ENCODE results near the gene KLK13. TPM values are rescaled to one million over a fixed set of nuclear protein-coding genes. Genes with fewer than 3 reads are reported as not detected.

The KLK13 gene
- total RNA-seq, 4 donors from 2014 or later: 0.22 to 0.73 TPM; not detected in 2

- intact Hi-C loops (cut with DNase I): no loop called here
- peak; percentile 70 to 91 for DNase-seq
- H3K4me3 ChIP-seq (replicated peaks in 1 of 3): no peak overlapping the region
- H3K36me3 ChIP-seq: no peaks in the 10 kb centered on the region
- H3K27me3 ChIP-seq: no peaks in the 10 kb centered on the region
- no peak for TF ChIP-seq POLR2A (IDR thresholded peaks at IDR 0.05)
- no peak for TF ChIP-seq CTCF (IDR thresholded peaks at IDR 0.05)
- H3K4me1 ChIP-seq: peaks cover 21 to 31% of the 10 kb centered on the region in 2 donors
- H3K27ac ChIP-seq: peak overlapping the region in 2 of 3 donors; percentile 28 to 31
- WGBS, 2 donors: 40 to 60% methylated on average over 5 to 7 of the region's 8 CpGs
- no peaks in the 10 kb centered on the region for H3K9me3 ChIP-seq
These were observed 28.2 kb upstream of the KLK13 start for GRCh38 chr19:51093101-51093500.

DNA sequence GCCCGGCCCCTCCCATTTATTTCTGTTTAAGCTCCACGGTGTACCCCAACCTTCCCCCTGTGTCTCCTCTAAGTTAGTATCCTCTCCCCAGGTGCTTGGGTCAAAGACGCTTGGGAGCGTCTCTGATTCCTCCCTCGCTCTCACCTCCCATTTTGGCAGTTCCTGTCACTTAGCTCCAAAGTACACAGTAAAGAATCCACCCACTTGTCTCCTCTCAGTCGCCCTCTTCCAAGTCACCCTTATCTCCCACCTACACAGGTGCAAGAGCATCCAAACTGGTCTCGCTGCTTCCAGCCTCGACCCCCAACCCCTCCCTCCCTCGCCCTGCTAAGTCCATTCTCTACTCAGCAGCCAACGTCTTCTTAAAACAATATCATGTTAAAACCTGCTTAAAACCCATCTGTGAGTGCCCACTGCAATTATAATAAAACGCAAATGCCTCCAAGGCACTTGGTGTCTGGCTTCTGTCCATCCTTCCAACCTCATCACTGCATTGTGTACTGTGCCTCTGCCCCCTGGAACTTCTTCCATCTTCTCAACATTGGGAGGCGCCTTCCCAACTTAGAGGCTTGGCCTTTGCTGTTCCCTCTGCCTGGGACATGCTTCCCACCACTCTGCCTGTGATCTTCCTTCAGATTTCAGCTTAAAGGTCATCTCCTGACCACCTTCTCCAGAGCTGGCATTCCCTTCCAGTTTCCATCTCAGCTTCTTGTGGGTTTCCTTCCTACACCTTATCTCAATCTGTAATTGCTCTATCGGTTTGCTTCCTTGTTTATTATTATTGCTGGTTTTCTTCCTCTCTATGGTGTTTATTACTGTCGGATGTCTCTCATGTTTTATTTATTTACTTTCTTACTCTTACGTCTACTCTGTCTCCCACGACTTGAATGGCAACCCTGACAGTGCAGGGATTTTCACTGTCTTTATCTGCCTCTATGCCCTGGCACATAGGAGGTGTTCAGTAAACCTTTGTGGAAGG is 27.3 kb upstream of the KLK13 start:
- DNase-seq: no peak
- intact Hi-C loops (cut with DNase I): no loop called here
- H3K4me1 ChIP-seq: peaks cover 21 to 31% of the 10 kb centered on the region in 2 donors
- H3K27ac ChIP-seq: no peak overlapping the region
- TF ChIP-seq POLR2A (IDR thresholded peaks at IDR 0.05) (no peak), CTCF (IDR thresholded peaks at IDR 0.05) (no peak)
- H3K36me3 ChIP-seq: no peaks in the 10 kb centered on the region
- no peaks in the 10 kb centered on the region for H3K27me3 ChIP-seq
- H3K9me3 ChIP-seq: no peaks in the 10 kb centered on the region
- WGBS, 2 donors: 50 to 55% methylated on average over 16 of the region's 16 CpGs
- H3K4me3 ChIP-seq (replicated peaks in 1 of 3): no peak overlapping the region

- DNase-seq: no peak
- WGBS, 2 donors: 86 to 93% methylated on average over 10 of the region's 10 CpGs
- TF ChIP-seq POLR2A (IDR thresholded peaks at IDR 0.05) (no peak), CTCF (IDR thresholded peaks at IDR 0.05) (no peak)
- Histone ChIP-seq H3K36me3 (no peaks in the 10 kb centered on the region), H3K9me3 (no peaks in the 10 kb centered on the region), H3K27me3 (no peaks in the 10 kb centered on the region), H3K4me3 (replicated peaks in 1 of 3) (no peak overlapping the region), H3K27ac (no peak overlapping the region), H3K4me1 (peaks cover 21 to 31% of the 10 kb centered on the region in 2 donors)
- intact Hi-C loops (cut with DNase I): no loop called here
These were observed 26.2 kb upstream of the KLK13 start for GRCh38 chr19:51091126-51091525.

GRCh38 chr19:51090471-51090870 is 25.6 kb upstream of the KLK13 start:
- no peaks in the 10 kb centered on the region for H3K27me3 ChIP-seq
- H3K9me3 ChIP-seq: no peaks in the 10 kb centered on the region
- WGBS, 2 donors: 77 to 81% methylated on average over 8 of the region's 8 CpGs
- H3K27ac ChIP-seq: no peak overlapping the region
- no peak for DNase-seq
- H3K4me1 ChIP-seq: peaks cover 20 to 31% of the 10 kb centered on the region in 2 donors
- TF ChIP-seq CTCF (IDR thresholded peaks at IDR 0.05) (no peak), POLR2A (IDR thresholded peaks at IDR 0.05) (no peak)
- intact Hi-C loops (cut with DNase I): no loop called here
- no peaks in the 10 kb centered on the region for H3K36me3 ChIP-seq
- no peak overlapping the region for H3K4me3 ChIP-seq (replicated peaks in 1 of 3)

DNA sequence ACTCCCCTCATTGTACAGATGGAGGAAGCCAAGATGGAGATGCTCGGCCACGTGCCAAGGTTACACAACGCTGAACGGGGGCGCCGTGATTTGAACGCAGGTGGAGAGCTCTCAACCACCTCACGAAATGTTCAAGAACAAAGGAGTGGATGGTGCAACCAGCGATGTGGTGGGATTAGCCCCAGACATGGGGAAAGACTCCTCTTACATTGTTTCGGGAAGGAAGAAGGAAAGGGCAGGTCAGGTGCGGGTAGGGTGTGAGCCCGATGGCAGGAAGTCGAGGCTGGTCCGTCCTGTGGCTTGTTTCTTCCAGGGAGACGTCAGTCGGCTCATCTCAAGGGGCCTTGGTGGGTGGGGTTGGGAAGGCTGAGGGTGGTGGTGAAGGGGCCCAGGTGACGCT is 24.9 kb upstream of the KLK13 start:
- intact Hi-C loops (cut with DNase I): no loop called here
- 53 to 57% methylated on average over 17 of the region's 17 CpGs for WGBS, 2 donors
- Histone ChIP-seq H3K27me3 (no peaks in the 10 kb centered on the region), H3K9me3 (no peaks in the 10 kb centered on the region), H3K4me3 (replicated peaks in 1 of 3) (no peak overlapping the region), H3K27ac (no peak overlapping the region), H3K4me1 (peaks cover 13 to 25% of the 10 kb centered on the region in 2 donors), H3K36me3 (no peaks in the 10 kb centered on the region)
- no peak for TF ChIP-seq POLR2A (IDR thresholded peaks at IDR 0.05)
- TF ChIP-seq CTCF (IDR thresholded peaks at IDR 0.05): no peak
- DNase-seq: no peak

Measured in thyroid gland (tissue), 4 donors.